SU-DHL-6 (cell line): ENCODE results near the gene WASF3.

Experiments
- EZH2phosphoT487 ChIP-seq: fragments of 200-600 bp; sonication (generic), shearing (Covaris generic); conservative IDR thresholded peaks from 2 replicates; pipeline ENCODE4 v1.6.1; 2018; ENCODE audit warnings: mild to moderate bottlenecking, antibody characterized with exemption, low read length, moderate library complexity, mixed read lengths
- TF ChIP-seq, protein P1 (sequence below): fragments of 200-600 bp; sonication (generic); IDR thresholded peaks from one replicate; pipeline ENCODE4 v1.5.1; 2017; ENCODE audit warnings: antibody characterized with exemption, mild to moderate bottlenecking, low read length, moderate library complexity; ENCODE audit not compliant: insufficient read depth, poor library complexity, severe bottlenecking

DNA sequence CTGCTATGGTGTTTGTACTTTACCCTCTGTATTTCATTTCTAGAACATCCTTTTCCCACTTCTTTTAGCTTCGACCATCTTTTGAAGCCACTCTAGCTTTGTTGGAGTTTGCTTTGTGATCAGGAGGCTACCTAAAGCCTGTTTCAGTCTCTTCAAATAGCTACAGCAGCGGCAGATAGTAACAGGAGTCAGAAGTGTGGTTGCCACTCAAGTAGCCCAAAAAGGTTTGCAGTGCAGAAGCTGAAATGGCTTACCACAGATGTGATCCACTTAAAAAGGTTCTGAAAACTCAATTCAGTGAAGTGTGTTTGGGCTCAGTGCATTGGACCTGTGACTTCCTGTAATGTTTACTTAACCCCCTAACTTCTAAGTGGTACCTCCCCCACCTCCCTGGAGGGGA, 26.2 kb downstream of the WASF3 start:
- no peak for TF ChIP-seq EZH2phosphoT487
- TF ChIP-seq, protein P1, sequence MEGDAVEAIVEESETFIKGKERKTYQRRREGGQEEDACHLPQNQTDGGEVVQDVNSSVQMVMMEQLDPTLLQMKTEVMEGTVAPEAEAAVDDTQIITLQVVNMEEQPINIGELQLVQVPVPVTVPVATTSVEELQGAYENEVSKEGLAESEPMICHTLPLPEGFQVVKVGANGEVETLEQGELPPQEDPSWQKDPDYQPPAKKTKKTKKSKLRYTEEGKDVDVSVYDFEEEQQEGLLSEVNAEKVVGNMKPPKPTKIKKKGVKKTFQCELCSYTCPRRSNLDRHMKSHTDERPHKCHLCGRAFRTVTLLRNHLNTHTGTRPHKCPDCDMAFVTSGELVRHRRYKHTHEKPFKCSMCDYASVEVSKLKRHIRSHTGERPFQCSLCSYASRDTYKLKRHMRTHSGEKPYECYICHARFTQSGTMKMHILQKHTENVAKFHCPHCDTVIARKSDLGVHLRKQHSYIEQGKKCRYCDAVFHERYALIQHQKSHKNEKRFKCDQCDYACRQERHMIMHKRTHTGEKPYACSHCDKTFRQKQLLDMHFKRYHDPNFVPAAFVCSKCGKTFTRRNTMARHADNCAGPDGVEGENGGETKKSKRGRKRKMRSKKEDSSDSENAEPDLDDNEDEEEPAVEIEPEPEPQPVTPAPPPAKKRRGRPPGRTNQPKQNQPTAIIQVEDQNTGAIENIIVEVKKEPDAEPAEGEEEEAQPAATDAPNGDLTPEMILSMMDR: no peak
